GM23248 (cell line): Measurements from ENCODE around the gene LDLRAD3. TPM values are rescaled to one million over a fixed set of nuclear protein-coding genes. Genes with fewer than 3 reads are reported as not detected.
A peak's percentile ranks its signal among the peaks of the same experiment; 100 is the strongest.

Source experiments
- DNase-seq: peaks from one replicate; pipeline ENCODE4 v3.0.0-alpha.2; 2015
- H2AFZ ChIP-seq: fragments of 200-600 bp; sonication (generic); 2 replicates; pipeline ENCODE4 v1.6.1; 2016; ENCODE audit warnings: antibody characterized with exemption
- H3F3A ChIP-seq: fragments of 200-600 bp; sonication (generic); 2 replicates; pipeline ENCODE4 v1.6.1; 2016; ENCODE audit warnings: mild to moderate bottlenecking, antibody characterized with exemption, mixed run types; ENCODE audit not compliant: insufficient read depth
- H3K27ac ChIP-seq: fragments of 200-600 bp; sonication (generic); 2 replicates; pipeline ENCODE4 v1.5.1; 2016; ENCODE audit warnings: mild to moderate bottlenecking
- H3K27me3 ChIP-seq: fragments of 200-600 bp; sonication (generic); replicated peaks from 2 replicates; pipeline ENCODE4 v1.6.1; 2016; ENCODE audit warnings: mild to moderate bottlenecking; ENCODE audit not compliant: insufficient read depth
- H3K36me3 ChIP-seq: fragments of 200-600 bp; sonication (generic); 2 replicates; pipeline ENCODE4 v1.6.1; 2016; ENCODE audit warnings: low read depth, mild to moderate bottlenecking
- H3K4me1 ChIP-seq: fragments of 200-600 bp; sonication (generic); 2 replicates; pipeline ENCODE4 v1.6.1; 2016; ENCODE audit warnings: mild to moderate bottlenecking; ENCODE audit not compliant: insufficient read depth
- H3K4me2 ChIP-seq: fragments of 200-600 bp; sonication (generic); one replicate; pipeline ENCODE4 v1.6.1; 2016; ENCODE audit warnings: mild to moderate bottlenecking; ENCODE audit not compliant: unreplicated experiment
- H3K4me3 ChIP-seq: fragments of 200-600 bp; sonication (generic); 2 replicates; pipeline ENCODE4 v1.5.1; 2016; ENCODE audit warnings: mild to moderate bottlenecking
- H3K79me2 ChIP-seq: fragments of 200-600 bp; sonication (generic); 2 replicates; pipeline ENCODE4 v1.6.1; 2016; ENCODE audit warnings: mild to moderate bottlenecking; ENCODE audit not compliant: insufficient read depth
- H3K9ac ChIP-seq: fragments of 200-600 bp; sonication (generic); 2 replicates; pipeline ENCODE4 v1.6.1; 2016; ENCODE audit warnings: mild to moderate bottlenecking
- H3K9me2 ChIP-seq: fragments of 200-600 bp; sonication (generic); 2 replicates; pipeline ENCODE4 v1.6.1; 2016; ENCODE audit warnings: mixed run types, mild to moderate bottlenecking, moderate library complexity; ENCODE audit not compliant: insufficient read depth
- H3K9me3 ChIP-seq: fragments of 200-600 bp; sonication (generic); one replicate; pipeline ENCODE4 v1.6.1; 2017; ENCODE audit warnings: low read depth
- H4K20me1 ChIP-seq: fragments of 200-600 bp; sonication (generic); 2 replicates; pipeline ENCODE4 v1.6.0; 2016; ENCODE audit not compliant: insufficient read depth
- EZH2 ChIP-seq: fragments of 200-600 bp; sonication (generic); IDR thresholded peaks from 2 replicates; pipeline ENCODE4 v1.6.1; 2018; ENCODE audit warnings: antibody characterized with exemption, mild to moderate bottlenecking; ENCODE audit not compliant: insufficient read depth, poor library complexity, severe bottlenecking
- EZH2phosphoT487 ChIP-seq: fragments of 200-600 bp; sonication (generic); IDR thresholded peaks from 2 replicates; pipeline ENCODE4 v1.6.1; 2018; ENCODE audit warnings: antibody characterized with exemption, moderate library complexity, mild to moderate bottlenecking, low read depth; ENCODE audit not compliant: insufficient read depth
- WGBS, 2 experiments: methylation state at CpG; one replicate each; pipeline ENCODE4 v1.1.6; 2015 to 2017; ENCODE audit warnings: low lambda C conversion rate in 2 of 2, low coverage in 1 of 2; ENCODE audit errors: missing lambda C conversion rate in 2 of 2; 5-methylcytosine and 5-hydroxymethylcytosine counted together
- in situ Hi-C: fragments of 300-500 bp; cut with MboI; formaldehyde crosslinking; loops from 2 replicates; pipeline ENCODE4 v1.15.0; 2020
- polyA plus RNA-seq: library from polyadenylated mRNA; unstranded; fragments of >200 nt; fragmentation: Nextera tagmentation; extraction: Ambion mirVana; gene quantifications from 2 replicates; pipeline ENCODE4 v1.2.1, GENCODE V29; 2016
- total RNA-seq: library from RNA; depleted of rRNA; stranded (reverse); fragments of >200 nt; shearing (Covaris generic); gene quantifications from 2 replicates; pipeline ENCODE4 v1.2.3, GENCODE V29; 2014

The LDLRAD3 gene
- total and polyA plus RNA-seq, 2 experiments from 2014 or later: 6.2 to 6.6 TPM

DNA sequence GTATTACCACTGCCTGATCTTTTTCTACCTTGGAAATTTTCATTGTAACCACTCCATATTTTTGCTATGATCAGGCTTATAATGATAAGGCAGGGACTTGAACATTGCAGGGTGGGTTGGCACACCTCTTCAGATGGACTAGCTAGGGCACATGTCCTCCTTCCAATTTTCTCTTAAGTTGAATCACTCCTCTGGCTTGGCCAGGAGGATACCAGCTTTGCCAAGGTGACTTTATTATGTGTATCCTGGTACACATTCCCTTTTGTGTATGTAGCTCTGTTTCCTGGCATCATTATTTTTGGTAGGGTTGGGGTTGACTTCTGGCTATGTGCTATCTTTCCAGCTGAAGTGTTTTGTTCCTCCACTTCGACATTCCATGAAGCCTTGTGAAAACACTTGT, 8.5 kb upstream of the LDLRAD3 start:
- H3K4me3 ChIP-seq: no peak overlapping the region
- in situ Hi-C loops: no loop called here
- H2AFZ ChIP-seq: no peak overlapping the region
- H3F3A ChIP-seq: no peaks in the 10 kb centered on the region
- H3K9ac ChIP-seq: no peak overlapping the region
- peaks cover 18% of the 10 kb centered on the region; the same call in 1 of the 2 replicates for H3K27me3 ChIP-seq
- no peaks in the 10 kb centered on the region for H3K9me3 ChIP-seq
- TF ChIP-seq EZH2: no peak
- TF ChIP-seq EZH2phosphoT487: no peak
- H3K9me2 ChIP-seq: no peaks in the 10 kb centered on the region
- H3K79me2 ChIP-seq: no peaks in the 10 kb centered on the region
- no peaks in the 10 kb centered on the region for H3K36me3 ChIP-seq
- DNase-seq: no peak
- no peaks in the 10 kb centered on the region for H4K20me1 ChIP-seq
- no peak overlapping the region for H3K27ac ChIP-seq
- WGBS, 2 experiments: 48 to 50% methylated on average over 1 of the region's 1 CpG
- H3K4me2 ChIP-seq: no peak overlapping the region
- no peaks in the 10 kb centered on the region for H3K4me1 ChIP-seq

DNA sequence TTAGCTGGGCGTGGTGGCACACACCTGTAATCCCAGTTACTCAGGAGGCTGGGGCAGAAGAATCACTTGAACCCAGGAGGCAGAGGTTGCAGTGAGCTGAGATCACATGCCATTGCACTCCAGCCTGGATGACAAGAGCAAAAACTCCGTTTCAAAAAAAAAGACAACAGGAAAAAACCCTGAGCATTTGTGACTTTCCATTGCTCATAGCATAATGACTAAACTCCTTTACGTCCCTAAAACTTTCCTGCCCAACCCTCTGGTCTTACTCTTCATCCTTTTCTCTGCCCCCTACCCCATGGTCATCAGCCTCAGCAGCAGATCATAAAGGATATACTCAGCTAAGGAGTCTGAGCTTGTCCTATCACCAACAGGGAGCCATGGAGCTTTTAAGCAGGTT, 6.8 kb upstream of the LDLRAD3 start:
- in situ Hi-C loops: no loop called here
- Histone ChIP-seq H3K79me2 (no peaks in the 10 kb centered on the region), H4K20me1 (no peaks in the 10 kb centered on the region), H3K4me2 (no peak overlapping the region), H3K9me2 (no peaks in the 10 kb centered on the region), H2AFZ (no peak overlapping the region), H3K4me3 (no peak overlapping the region), H3K36me3 (no peaks in the 10 kb centered on the region), H3K9ac (no peak overlapping the region), H3F3A (no peaks in the 10 kb centered on the region), H3K27me3 (peaks cover 13% of the 10 kb centered on the region; the same call in 1 of the 2 replicates), H3K9me3 (no peaks in the 10 kb centered on the region), H3K27ac (no peak overlapping the region), H3K4me1 (no peaks in the 10 kb centered on the region)
- no peak for TF ChIP-seq EZH2
- WGBS, 2 experiments: 38 to 45% methylated on average over 3 of the region's 3 CpGs
- no peak for DNase-seq

GRCh38 chr11:35937700-35938099, 6.2 kb upstream of the LDLRAD3 start:
- H3K4me2 ChIP-seq: no peak overlapping the region
- H3K9me3 ChIP-seq: no peaks in the 10 kb centered on the region
- TF ChIP-seq EZH2: no peak
- no peak for TF ChIP-seq EZH2phosphoT487
- in situ Hi-C loops: no loop called here
- H3K36me3 ChIP-seq: no peaks in the 10 kb centered on the region
- no peaks in the 10 kb centered on the region for H3K4me1 ChIP-seq
- H3K79me2 ChIP-seq: no peaks in the 10 kb centered on the region
- H3K9me2 ChIP-seq: no peaks in the 10 kb centered on the region
- H3F3A ChIP-seq: no peaks in the 10 kb centered on the region
- no peak overlapping the region for H3K4me3 ChIP-seq
- H3K27me3 ChIP-seq: peaks cover 12% of the 10 kb centered on the region; the same call in 1 of the 2 replicates
- no peaks in the 10 kb centered on the region for H4K20me1 ChIP-seq
- H3K9ac ChIP-seq: no peak overlapping the region
- no peak overlapping the region for H2AFZ ChIP-seq
- H3K27ac ChIP-seq: no peak overlapping the region
- no peak for DNase-seq
- 67 to 80% methylated on average over 6 of the region's 6 CpGs for WGBS, 2 experiments

DNA sequence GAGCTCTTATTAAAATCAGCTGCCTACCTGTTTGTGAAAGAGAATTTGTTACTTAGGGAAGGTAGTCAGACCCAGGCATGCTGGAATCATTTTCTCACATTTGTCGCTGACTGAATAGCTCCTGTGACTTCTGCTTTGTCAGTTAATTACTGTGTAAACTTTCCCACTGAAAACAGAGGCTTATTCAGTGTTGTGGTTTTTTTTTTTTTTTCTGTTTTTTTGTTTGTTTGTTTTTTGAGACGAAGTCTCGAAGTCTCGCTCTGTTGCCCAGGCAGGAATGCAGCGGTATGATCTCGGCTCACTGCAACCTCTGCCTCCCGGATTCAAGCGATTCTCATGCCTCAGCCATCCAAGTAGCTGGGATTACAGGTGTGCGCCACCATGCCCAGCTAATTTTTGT, 5.6 kb upstream of the LDLRAD3 start:
- no peak overlapping the region for H3K27ac ChIP-seq
- TF ChIP-seq EZH2phosphoT487 (no peak), EZH2 (no peak)

GRCh38 chr11:35943309-35943708, 553 bp upstream of the LDLRAD3 start:
- Histone ChIP-seq H3K4me3 (peak overlapping the region; percentile 87), H3K27ac (peak overlapping the region; percentile 43), H3K36me3 (no peaks in the 10 kb centered on the region), H3K4me1 (peaks cover 10% of the 10 kb centered on the region; the same call in 1 of the 2 replicates), H3F3A (peaks cover 8% of the 10 kb centered on the region; the same call in 1 of the 2 replicates), H3K4me2 (peak overlapping the region; percentile 81), H3K9me3 (no peaks in the 10 kb centered on the region), H3K9ac (peak overlapping the region; percentile 75), H4K20me1 (no peaks in the 10 kb centered on the region), H2AFZ (peak overlapping the region; percentile 98), H3K9me2 (no peaks in the 10 kb centered on the region), H3K27me3 (peaks cover 6% of the 10 kb centered on the region; the same call in 1 of the 2 replicates), H3K79me2 (peaks cover 20% of the 10 kb centered on the region)
- WGBS, 2 experiments: 25 to 28% methylated on average over 9 of the region's 9 CpGs
- in situ Hi-C loops: no loop called here
- TF ChIP-seq EZH2phosphoT487 (no peak), EZH2 (no peak)
- DNase-seq: no peak

More for the DNA sequence above, 5.6 kb upstream of the LDLRAD3 start:
- peaks cover 12% of the 10 kb centered on the region; the same call in 1 of the 2 replicates for H3K27me3 ChIP-seq
- in situ Hi-C loops: no loop called here
- no peak overlapping the region for H3K4me3 ChIP-seq
- no peak overlapping the region for H3K4me2 ChIP-seq
- H3K79me2 ChIP-seq: no peaks in the 10 kb centered on the region
- no peak overlapping the region for H2AFZ ChIP-seq
- H3K4me1 ChIP-seq: 0 out of 2 replicates have a peak, but pooled peaks cover 1% of the 10 kb centered on the region
- no peaks in the 10 kb centered on the region for H3K9me3 ChIP-seq
- no peak for DNase-seq
- 93 to 97% methylated on average over 9 of the region's 9 CpGs for WGBS, 2 experiments
- peaks cover 4% of the 10 kb centered on the region; the same call in 1 of the 2 replicates for H3F3A ChIP-seq
- H3K9me2 ChIP-seq: no peaks in the 10 kb centered on the region
- H4K20me1 ChIP-seq: no peaks in the 10 kb centered on the region
- H3K9ac ChIP-seq: no peak overlapping the region
- no peaks in the 10 kb centered on the region for H3K36me3 ChIP-seq
